GM06990 (cell line): Measurements from ENCODE around the gene TOPAZ1.

ENCODE experiments used
- DNase-seq: peaks from one replicate; pipeline ENCODE4 v3.0.0-alpha.2; 2011; ENCODE audit not compliant: insufficient read length; ENCODE audit errors: extremely low read depth
- H3K27me3 ChIP-seq: replicated peaks from 2 replicates; pipeline ENCODE4 v1.6.0; 2011; ENCODE audit warnings: low read length; ENCODE audit not compliant: control insufficient read depth, insufficient read depth
- H3K36me3 ChIP-seq: 2 replicates; pipeline ENCODE4 v1.5.1; 2011; ENCODE audit warnings: low read length; ENCODE audit not compliant: control insufficient read depth, insufficient read depth
- H3K4me3 ChIP-seq: replicated peaks from 2 replicates; pipeline ENCODE4 v1.5.1; 2011; ENCODE audit warnings: low read depth, mild to moderate bottlenecking, control low read depth, low read length
- CTCF ChIP-seq: IDR thresholded peaks from 2 replicates; pipeline ENCODE4 v1.5.1; 2011; ENCODE audit warnings: low read length, control low read depth, mild to moderate bottlenecking, inconsistent platforms; ENCODE audit not compliant: insufficient read depth, poor library complexity, severe bottlenecking

Gene TOPAZ1

GRCh38 chr3:44236485-44236908, 5.2 kb upstream of the TOPAZ1 start:
- Histone ChIP-seq H3K27me3 (no peaks in the 10 kb centered on the region; the same call in 1 of the 2 replicates), H3K36me3 (no peaks in the 10 kb centered on the region), H3K4me3 (no peak overlapping the region)
- no peak for DNase-seq
- no peak for TF ChIP-seq CTCF

- H3K4me3 ChIP-seq, result no peak overlapping the region
- H3K36me3 ChIP-seq, result no peaks in the 10 kb centered on the region
- TF ChIP-seq CTCF, result no peak
- no peaks in the 10 kb centered on the region; the same call in 1 of the 2 replicates for H3K27me3 ChIP-seq
- no peak for DNase-seq
These were observed 4.5 kb upstream of the TOPAZ1 start for GRCh38 chr3:44237161-44237560.

GRCh38 chr3:44237665-44238064, 4.0 kb upstream of the TOPAZ1 start:
- H3K36me3 ChIP-seq, result no peaks in the 10 kb centered on the region
- H3K4me3 ChIP-seq, result no peak overlapping the region
- no peaks in the 10 kb centered on the region; the same call in 1 of the 2 replicates for H3K27me3 ChIP-seq
- TF ChIP-seq CTCF, result no peak
- no peak for DNase-seq

GRCh38 chr3:44238889-44239288, 2.8 kb upstream of the TOPAZ1 start:
- TF ChIP-seq CTCF, result no peak

DNA sequence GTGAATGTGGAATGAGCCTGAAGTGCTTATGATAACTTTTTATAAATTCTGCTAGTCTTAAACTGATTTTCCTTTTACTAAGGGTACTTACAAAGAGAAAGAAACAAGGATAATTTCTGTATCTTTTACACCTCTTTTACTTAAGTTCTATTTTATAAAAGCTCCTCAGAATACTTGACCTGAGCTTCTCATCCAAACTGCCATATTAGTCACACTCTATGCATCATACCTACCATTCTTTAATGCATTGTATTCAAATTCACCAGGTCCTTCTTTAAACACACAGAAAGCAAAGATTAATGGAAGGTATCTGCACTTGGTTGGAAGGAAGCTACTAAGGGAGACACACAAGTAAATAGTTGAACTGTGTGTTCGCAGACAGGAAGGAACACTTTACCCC, 1.6 kb upstream of the TOPAZ1 start:
- no peak for DNase-seq
- TF ChIP-seq CTCF, result no peak
- Histone ChIP-seq H3K36me3 (no peaks in the 10 kb centered on the region), H3K4me3 (no peak overlapping the region), H3K27me3 (no peaks in the 10 kb centered on the region)

More at GRCh38 chr3:44238889-44239288, 2.8 kb upstream of the TOPAZ1 start:
- no peaks in the 10 kb centered on the region for H3K36me3 ChIP-seq
- no peaks in the 10 kb centered on the region for H3K27me3 ChIP-seq
- no peak for DNase-seq
- H3K4me3 ChIP-seq, result no peak overlapping the region

DNA sequence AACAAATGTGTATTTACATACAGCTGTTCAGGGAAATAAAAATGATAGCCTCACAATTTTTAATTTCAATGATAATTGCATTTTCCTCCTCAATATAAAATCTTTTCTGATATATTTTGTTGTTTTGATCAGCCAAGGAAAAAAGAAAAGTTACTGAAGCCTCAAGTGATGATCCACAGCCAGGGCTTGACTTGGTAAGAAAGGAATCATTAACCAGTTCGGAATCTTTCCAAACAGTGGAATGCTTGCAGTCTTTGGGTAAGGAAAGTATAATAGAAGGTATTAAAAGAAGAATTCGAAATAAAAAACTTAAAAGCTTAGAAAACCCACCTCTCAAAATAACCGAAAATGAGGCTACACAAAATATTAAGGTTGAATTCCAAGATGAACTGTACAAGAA, 1.0 kb downstream of the TOPAZ1 start:
- Histone ChIP-seq H3K36me3 (no peaks in the 10 kb centered on the region), H3K4me3 (no peak overlapping the region), H3K27me3 (no peaks in the 10 kb centered on the region)
- DNase-seq, result no peak
- no peak for TF ChIP-seq CTCF
